ENCODE data around the gene TTN. TPM values are rescaled to one million over a fixed set of nuclear protein-coding genes. Genes with fewer than 3 reads are reported as not detected.

TTN gene
- total and polyA plus RNA-seq, 2 of the 8 experiments (the other 6 are each of a cell fraction or from before 2014, with no cell fraction given), result 0.30 to 9.7 TPM

DNA sequence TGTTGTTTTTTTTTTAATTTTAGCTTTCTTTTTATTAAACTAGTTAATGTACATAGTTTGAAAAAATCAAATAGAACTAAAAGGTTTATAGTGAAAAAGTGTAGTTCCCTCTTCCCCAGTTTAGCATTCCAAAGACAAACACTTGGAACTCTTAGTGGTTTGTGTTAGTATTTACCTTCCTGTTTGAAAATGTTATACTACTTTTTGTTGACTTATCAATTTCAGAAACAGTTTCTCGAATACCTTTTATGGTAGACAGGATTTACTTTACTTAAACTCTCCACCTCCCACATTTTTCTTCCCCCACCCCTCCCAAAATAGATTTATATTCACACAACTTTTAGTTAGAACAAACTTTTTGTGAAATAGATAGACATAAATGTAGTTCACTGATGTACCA lies 300.3 kb downstream of the TTN start:
- Histone ChIP-seq H3K36me3 (ENCODE audit: control insufficient read depth in 2 of 4, insufficient read depth in 4 of 4, low read length in 3 of 4) (peaks cover 0 to 4% (median 2%) of the 10 kb centered on the region in 4 experiments; a peak in 3 of 8 replicates), H2BK12ac (ENCODE audit: low read depth, low read length) (no peak overlapping the region), H3K79me1 (ENCODE audit: low read depth, low read length) (no peaks in the 10 kb centered on the region), H3K27me3 (replicated peaks in 1 of 4; ENCODE audit: control insufficient read depth in 3 of 4, extremely low read depth in 1 of 4, insufficient read depth in 3 of 4, low read length in 3 of 4) (no peaks in the 10 kb centered on the region), H3K18ac (ENCODE audit: extremely low read depth, low read length) (no peak overlapping the region), H3K27ac (ENCODE audit: low read depth, low read length) (no peak overlapping the region), H2BK15ac (ENCODE audit: low read length) (no peak overlapping the region), H3K4me2 (ENCODE audit: insufficient read depth in 1 of 2, low read depth in 2 of 2, low read length in 2 of 2) (no peak overlapping the region), H3K4ac (replicated peaks; ENCODE audit: insufficient read length, low read depth, low read length) (no peak overlapping the region), H4K20me1 (replicated peaks in 1 of 2; ENCODE audit: control insufficient read depth in 1 of 2, insufficient read depth in 2 of 2, low read length in 2 of 2) (no peaks in the 10 kb centered on the region), H3K9ac (replicated peaks in 1 of 4; ENCODE audit: extremely low read depth in 1 of 4, low read depth in 3 of 4, low read length in 3 of 4) (no peak overlapping the region), H2AFZ (ENCODE audit: low read length) (no peak overlapping the region), H2BK5ac (ENCODE audit: low read depth, low read length) (no peak overlapping the region), H3K23ac (ENCODE audit: insufficient read length) (no peak overlapping the region), H4K91ac (replicated peaks; ENCODE audit: insufficient read length, low read length) (no peak overlapping the region), H2BK120ac (replicated peaks; ENCODE audit: low read depth, low read length) (no peak overlapping the region), H2BK20ac (ENCODE audit: low read length) (no peak overlapping the region), H3K56ac (replicated peaks; ENCODE audit: insufficient read length, low read depth, low read length) (no peak overlapping the region), H3K4me1 (replicated peaks in 1 of 4; ENCODE audit: control insufficient read depth in 3 of 4, insufficient read depth in 4 of 4, low read length in 3 of 4) (peaks cover 0 to 3% (median 0%) of the 10 kb centered on the region in 4 experiments; a peak in 2 of 7 replicates), H4K8ac (ENCODE audit: extremely low read depth, insufficient read depth, low read length) (no peak overlapping the region), H3K9me3 (ENCODE audit: insufficient read depth in 2 of 2, low read depth in 1 of 2, low read length in 1 of 2) (no peaks in the 10 kb centered on the region), H4K5ac (ENCODE audit: insufficient read length, low read depth, low read length) (no peak overlapping the region), H3K23me2 (ENCODE audit: low read depth, low read length) (no peaks in the 10 kb centered on the region), H3K4me3 (ENCODE audit: extremely low read depth in 1 of 4, insufficient read depth in 2 of 4, low read depth in 3 of 4, low read length in 4 of 4) (no peak overlapping the region), H3K79me2 (ENCODE audit: control insufficient read depth in 1 of 2, insufficient read depth in 2 of 2, low read length in 2 of 2) (no peaks in the 10 kb centered on the region), H3K14ac (ENCODE audit: insufficient read length) (no peak overlapping the region), H2AK5ac (ENCODE audit: low read depth, low read length) (no peak overlapping the region)
- DNase-seq (ENCODE audit: low read depth in 1 of 2, low spot score in 2 of 2) (no peak), FAIRE-seq (no peak)
- ChIA-PET CTCF (ENCODE audit: partially characterized antibody) (interaction anchor here (1.9 to 2.6 kb wide), 2 partner anchors 11 to 17 kb away, joined by 5 to 8 read pairs; no protein-coding TSS in a partner anchor), POLR2A (ENCODE audit: partially characterized antibody) (interaction anchor here (1.2 kb wide), 2 partner anchors 10 to 27 kb away, joined by 3 read pairs; partner anchors contain the start of gene PLEKHA3)
- WGBS, 2 experiments (ENCODE audit: extremely low coverage in 1 of 2, insufficient coverage in 1 of 2, insufficient read length in 1 of 2, insufficient replicate concordance in 2 of 2, low coverage in 1 of 2, low lambda C conversion rate in 2 of 2, missing lambda C conversion rate in 1 of 2), result 91% methylated on average over 1 of the region's 1 CpG; no CpG with 5 or more reads in 1 of the 2 experiments
- no peak for TF ChIP-seq POLR2A (IDR thresholded peaks at IDR 0.05; ENCODE audit: control extremely low read depth in 1 of 2, low read depth in 2 of 2, low read length in 2 of 2)
- TF ChIP-seq BACH1 (IDR thresholded peaks at IDR 0.05; ENCODE audit: low read length), result no peak
- TF ChIP-seq, protein P1, sequence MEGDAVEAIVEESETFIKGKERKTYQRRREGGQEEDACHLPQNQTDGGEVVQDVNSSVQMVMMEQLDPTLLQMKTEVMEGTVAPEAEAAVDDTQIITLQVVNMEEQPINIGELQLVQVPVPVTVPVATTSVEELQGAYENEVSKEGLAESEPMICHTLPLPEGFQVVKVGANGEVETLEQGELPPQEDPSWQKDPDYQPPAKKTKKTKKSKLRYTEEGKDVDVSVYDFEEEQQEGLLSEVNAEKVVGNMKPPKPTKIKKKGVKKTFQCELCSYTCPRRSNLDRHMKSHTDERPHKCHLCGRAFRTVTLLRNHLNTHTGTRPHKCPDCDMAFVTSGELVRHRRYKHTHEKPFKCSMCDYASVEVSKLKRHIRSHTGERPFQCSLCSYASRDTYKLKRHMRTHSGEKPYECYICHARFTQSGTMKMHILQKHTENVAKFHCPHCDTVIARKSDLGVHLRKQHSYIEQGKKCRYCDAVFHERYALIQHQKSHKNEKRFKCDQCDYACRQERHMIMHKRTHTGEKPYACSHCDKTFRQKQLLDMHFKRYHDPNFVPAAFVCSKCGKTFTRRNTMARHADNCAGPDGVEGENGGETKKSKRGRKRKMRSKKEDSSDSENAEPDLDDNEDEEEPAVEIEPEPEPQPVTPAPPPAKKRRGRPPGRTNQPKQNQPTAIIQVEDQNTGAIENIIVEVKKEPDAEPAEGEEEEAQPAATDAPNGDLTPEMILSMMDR (IDR thresholded peaks at IDR 0.05; ENCODE audit: control extremely low read depth in 1 of 3, insufficient read depth in 1 of 3, low read depth in 1 of 3, low read length in 3 of 3), result no peak
- no peak for TF ChIP-seq POU5F1 (IDR thresholded peaks at IDR 0.05; ENCODE audit: low read depth, low read length)
- no peak for TF ChIP-seq NRF1 (IDR thresholded peaks at IDR 0.05; ENCODE audit: low read depth, low read length)
- TF ChIP-seq CREB1 (IDR thresholded peaks at IDR 0.05), result no peak
- no peak for TF ChIP-seq TEAD4 (IDR thresholded peaks at IDR 0.05; ENCODE audit: low read depth, low read length)
- no peak for TF ChIP-seq GABPA (IDR thresholded peaks at IDR 0.05; ENCODE audit: borderline replicate concordance, insufficient read depth, low read length)
- TF ChIP-seq HDAC6 (IDR thresholded peaks at IDR 0.05; ENCODE audit: low read depth, low read length), result no peak
- TF ChIP-seq CHD1 (IDR thresholded peaks at IDR 0.05; ENCODE audit: low read depth, low read length), result no peak

All from H1 (cell line).